DLD1 (cell line): ENCODE data around the gene ZFY.
"Not testable (repeated sequence)": the region's sequence is repeated elsewhere in the genome, so short reads cannot be mapped to it uniquely, and the experiment has no call there.

Experiments used
- in situ Hi-C: cut with HindIII; loops from 2 replicates; pipeline ENCODE4 v1.10.0; 2017; ENCODE audit warnings: low sequenced_read_pairs

Gene ZFY

DNA sequence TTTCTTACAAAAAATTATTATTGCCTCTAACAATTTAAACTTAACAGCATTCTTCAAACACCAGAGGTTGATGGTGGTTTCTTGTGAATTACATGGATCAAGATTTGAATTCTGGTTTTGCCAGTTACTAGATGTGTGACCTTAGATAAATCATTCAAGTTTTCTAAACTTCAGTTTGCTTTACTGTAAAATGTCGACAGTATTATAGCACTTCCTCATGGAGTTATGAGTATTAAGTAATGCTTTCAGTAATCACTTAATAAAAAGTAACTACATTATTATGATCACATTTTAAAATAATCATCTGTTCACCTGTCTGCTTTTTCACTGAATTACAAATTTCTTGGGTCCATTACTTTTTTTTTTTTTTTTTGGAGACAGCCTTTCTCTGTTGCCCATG, 37.5 kb downstream of the ZFY start:
- in situ Hi-C loops, result no loop called here

DNA sequence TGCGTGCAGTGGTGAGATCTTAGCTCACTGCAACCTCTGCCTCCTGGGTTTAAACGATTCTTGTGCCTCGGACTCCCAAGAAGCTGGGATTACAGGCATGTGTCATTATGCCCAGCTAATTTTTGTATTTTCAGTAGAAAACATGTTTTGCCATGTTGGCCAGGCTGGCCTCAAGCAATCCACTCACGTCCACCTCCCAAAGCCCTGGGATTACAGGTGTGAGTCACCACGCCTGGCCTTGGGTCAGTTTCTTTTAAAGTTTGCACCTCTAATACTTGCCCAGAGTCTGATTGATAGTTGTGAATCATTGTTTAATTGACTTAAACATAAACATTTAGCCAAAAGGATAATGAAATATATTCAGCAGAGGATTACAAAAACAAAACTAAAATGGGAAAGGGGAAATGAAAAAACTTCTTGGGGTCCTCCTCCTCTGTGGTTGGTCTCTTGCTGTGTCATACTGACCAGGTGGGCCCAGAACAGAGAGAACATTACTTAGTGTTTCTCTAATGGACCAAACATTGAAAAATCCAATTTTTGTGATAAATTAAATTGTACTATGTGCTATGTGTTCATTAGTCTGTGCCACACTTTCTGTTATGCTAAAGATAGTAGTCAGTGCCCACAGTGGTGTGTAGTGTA, 38.0 kb downstream of the ZFY start:
- in situ Hi-C loops, result no loop called here

DNA sequence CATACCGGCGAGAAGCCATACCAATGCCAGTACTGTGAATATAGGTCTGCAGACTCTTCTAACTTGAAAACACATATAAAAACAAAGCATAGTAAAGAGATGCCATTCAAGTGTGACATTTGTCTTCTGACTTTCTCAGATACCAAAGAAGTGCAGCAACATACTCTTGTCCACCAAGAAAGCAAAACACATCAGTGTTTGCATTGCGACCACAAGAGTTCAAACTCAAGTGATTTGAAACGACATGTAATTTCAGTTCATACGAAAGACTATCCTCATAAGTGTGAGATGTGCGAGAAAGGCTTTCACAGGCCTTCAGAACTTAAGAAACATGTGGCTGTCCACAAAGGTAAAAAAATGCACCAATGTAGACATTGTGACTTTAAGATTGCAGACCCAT, 44.1 kb downstream of the ZFY start:
- in situ Hi-C loops, result no loop called here

DNA sequence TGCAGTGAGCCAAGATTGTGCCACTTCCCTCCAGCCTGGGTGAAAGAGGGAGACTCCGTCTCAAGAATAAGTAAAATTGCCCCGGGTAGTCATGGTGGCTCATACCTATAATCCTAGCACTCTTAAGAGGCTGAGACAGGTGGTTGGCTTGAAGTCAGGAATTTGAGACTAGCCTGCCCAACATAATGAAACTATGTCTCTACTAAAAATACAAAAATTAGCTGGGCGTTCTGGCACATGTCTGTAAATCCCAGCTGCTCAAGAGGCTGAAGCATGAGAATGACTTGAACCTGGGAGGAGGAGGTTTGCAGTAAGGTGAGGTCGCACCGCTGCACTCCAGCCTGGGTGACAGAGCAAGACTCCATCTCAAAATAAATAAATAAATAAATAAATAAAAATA, 49.3 kb downstream of the ZFY start:
- in situ Hi-C loops, result no loop called here

DNA sequence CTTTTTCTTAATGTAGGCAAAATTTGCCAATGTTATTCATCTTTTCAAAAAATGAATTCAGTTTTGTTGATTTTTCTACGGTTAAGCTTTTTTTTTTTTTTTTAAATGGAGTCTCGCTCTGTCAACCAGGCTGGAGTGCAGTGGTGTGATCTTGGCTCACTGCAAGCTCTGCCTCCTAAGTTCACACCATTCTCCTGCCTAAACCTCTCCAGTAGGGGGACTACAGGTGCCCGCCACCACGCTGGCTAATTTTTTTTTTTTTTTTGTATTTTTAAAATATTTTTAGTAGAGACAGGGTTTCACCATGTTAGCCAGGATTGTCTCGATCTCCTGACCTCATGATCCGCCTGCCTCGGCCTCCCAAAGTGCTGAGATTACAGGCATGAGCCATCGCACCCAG, 52.0 kb downstream of the ZFY start:
- in situ Hi-C loops, result not testable (repeated sequence)

GRCh38 chrY:2997369-2997768, 62.2 kb downstream of the ZFY start:
- in situ Hi-C loops, result not testable (repeated sequence)

DNA sequence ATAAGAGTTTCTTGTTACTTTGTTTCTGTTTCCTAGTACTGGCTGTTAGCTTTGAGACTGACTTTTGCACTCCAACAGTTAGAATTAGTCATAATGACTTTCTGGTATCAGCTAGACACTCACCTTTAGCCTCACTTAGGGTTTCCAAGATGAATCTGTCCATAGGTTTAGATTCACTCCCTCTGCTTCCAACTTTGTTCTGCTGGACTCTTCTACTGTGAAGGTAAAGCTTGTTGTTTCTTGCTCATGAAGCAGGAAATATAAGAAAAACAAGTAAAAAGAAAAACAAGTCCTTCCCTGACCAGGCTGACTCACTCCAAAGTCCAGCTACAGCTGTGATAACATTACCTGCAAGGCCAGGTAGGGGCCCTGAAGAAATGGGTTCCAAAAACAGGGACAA, 67.0 kb downstream of the ZFY start:
- in situ Hi-C loops, result no loop called here

DNA sequence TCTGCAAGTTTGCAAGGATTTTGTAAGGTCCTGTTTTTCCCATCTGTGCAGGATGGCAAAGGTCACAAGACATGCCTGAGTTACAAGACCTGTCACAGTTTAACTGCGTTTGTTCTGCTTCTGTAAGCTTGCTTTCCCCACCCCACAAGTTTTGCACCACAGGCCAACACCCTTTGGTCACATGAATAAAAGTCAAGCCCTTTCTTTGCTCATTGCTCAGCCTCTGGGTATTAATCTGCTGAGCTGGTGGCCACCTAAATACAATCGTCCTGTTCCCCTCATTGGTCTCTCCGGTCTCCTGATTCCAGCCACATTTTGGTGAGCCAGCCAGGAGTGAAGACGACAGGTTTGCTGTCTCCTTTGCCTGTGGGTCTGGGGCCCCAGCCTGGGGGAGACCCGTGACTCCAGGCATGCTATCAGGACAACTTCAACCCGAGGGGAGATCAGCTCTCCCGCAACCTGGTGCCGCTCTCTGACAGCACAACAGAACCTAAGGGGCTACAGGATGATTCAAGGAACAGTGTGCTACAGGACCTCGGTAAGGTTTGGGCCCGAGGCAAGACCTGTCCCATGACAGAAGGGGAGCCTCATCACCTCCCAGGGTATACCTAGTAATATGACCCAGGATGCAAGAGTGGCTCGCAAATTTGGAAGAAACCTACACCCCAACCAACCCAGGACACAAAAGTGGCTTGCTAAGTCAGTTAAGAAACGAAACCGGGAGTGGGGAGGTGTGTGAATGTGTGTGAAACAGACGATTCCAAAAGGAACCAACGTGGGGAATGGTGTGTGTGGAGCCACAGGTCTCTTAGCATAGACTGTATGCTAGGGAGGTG, 67.7 kb downstream of the ZFY start:
- in situ Hi-C loops, result no loop called here

DNA sequence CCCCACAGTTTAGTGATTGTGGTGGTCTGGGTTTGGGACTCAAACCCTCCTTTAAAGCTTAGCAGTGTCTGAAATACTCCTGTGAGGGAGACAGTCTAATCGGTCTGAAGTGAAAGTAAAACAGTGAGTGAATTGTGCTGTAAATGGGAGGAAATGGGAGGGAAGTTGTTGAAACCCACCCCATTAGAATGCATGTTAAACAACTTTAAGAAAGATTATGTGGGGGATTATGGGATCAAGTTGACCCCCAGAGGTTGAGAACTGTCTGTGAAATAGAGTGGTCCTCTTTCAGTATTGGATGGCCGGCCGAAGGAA, 68.3 kb downstream of the ZFY start:
- in situ Hi-C loops, result no loop called here

- in situ Hi-C loops, result no loop called here
These were observed 68.7 kb downstream of the ZFY start for GRCh38 chrY:3003846-3004245.

- in situ Hi-C loops, result not testable (repeated sequence)
These were observed 70.8 kb downstream of the ZFY start for GRCh38 chrY:3006031-3006430.

DNA sequence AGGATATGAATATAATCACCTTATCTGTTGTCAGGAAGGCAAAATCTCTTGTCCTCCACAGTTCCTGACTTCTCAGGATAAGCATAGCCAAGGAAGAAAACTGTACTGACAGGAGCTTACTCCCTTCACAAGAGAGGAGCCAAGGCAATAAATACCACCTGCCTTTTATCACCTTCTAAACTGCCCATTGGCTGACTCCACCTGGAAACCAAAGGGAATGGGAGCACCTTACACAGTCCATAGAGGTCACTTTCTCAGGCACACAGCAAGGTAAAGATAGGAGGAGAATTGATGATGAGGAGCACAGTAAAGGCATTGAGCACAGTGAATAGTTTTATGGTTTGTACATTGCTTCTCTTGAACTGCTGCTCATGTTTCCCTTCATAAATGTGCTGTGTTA, 72.8 kb downstream of the ZFY start:
- in situ Hi-C loops, result no loop called here

DNA sequence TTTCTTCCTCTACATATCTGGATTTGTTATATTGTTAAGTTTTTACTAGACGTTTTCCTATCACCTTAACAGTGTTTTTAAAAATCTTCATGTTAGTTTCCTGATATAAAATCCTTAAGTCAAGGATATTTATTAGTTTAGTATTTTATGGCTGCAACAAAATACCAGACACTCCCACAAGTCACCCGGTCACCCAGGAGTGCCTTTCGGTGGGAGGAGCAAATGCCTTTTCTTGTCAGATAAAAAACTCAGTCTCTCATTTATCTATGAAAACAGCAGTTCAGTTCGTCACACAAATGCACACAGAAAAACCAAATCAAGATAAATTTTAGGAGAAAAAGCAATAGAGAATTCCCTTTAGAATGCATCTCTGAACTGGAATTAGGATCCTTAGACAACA, 77.0 kb downstream of the ZFY start:
- in situ Hi-C loops, result no loop called here

DNA sequence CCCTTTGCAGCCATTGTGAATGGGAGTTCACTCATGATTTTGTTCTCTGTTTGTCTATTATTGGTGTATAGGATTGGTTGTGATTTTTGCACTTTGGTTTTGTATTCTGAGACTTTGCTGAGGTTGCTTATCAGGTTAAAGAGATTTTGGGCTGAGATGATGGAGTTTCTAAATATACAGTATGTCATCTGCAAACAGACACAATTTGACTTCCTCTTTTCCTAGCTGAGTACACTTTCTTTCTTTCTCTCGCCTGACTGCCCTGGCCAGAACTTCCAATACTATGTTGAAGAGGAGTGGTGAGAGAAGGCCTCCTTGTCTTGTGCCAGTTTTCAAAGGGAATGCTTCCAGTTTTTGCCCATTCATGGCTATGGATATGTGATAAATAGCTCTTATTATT, 81.4 kb downstream of the ZFY start:
- in situ Hi-C loops, result no loop called here

DNA sequence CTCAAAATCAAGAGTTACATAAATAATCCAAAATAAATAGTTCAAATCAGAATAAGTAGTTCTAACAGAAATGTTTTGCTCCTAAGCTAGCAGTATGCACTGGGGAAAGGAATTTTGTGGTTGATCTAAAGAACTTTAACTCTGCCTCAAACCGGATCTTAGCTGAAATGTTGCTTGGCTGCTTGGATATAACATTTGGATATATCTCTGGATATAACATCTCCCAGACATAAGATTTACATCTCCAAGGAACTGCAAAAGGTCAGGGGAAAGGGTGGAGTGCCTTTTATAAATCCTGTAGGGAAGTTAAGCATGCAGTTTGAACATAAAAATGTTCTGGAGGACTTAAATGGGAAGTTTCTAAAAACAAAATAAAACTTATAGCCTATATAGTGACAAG, 83.4 kb downstream of the ZFY start:
- in situ Hi-C loops, result no loop called here

DNA sequence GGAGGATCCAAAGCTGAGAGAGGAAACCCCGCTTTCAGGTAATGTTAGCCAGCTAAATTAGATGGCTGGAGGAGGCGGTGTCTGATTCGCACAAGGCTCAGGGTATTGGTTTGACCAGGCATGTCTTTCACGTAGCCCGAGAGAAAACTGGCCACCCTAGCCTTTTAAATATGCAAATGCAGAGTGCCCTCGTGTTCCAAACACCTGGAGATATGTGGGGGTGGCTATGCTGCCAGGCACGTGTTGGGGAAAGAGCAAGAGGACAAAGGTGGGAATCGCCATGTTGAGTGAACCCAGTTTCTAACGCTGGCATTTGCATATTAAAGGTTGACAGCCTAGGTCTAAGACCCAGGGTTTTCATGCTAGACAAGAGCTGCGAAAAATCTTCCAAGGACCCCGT, 84.4 kb downstream of the ZFY start:
- in situ Hi-C loops, result no loop called here

DNA sequence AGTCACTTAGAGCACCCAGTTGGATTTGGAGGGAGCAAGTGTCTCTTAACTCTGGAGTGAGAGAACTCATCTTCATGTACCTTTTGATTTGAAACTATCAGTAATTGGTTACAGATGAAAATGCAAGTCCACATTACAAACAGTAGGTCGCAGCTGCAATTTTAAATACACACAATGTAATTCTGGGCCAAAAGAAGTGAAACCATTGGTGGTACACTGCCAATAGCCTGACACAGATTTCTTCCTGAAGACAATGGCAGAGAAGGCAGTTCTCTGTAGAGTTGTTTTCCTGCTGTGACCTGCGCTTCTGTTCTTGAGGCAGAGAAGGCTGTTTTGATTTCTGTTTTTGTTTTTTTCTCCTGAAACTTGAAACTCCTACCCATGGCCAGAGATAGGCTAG, 86.0 kb downstream of the ZFY start:
- in situ Hi-C loops, result no loop called here

GRCh38 chrY:3023606-3024005, 88.4 kb downstream of the ZFY start:
- in situ Hi-C loops, result no loop called here

GRCh38 chrY:3025357-3025756, 90.2 kb downstream of the ZFY start:
- in situ Hi-C loops, result no loop called here
